Skeletal muscle cell (primary cell): ENCODE measurements around the gene ADAMTS3.
A peak's percentile ranks its signal among the peaks of the same experiment; 100 is the strongest.
"Not testable (repeated sequence)": the region's sequence is repeated elsewhere in the genome, so short reads cannot be mapped to it uniquely, and the experiment has no call there.

ENCODE experiments used
- DNase-seq: peaks from one replicate; pipeline ENCODE4 v3.0.0-alpha.2; 2010; ENCODE audit warnings: low read depth
- H3K4me3 ChIP-seq: 2 replicates; pipeline ENCODE4 v1.5.1; 2011; ENCODE audit warnings: low read depth, mild to moderate bottlenecking, control low read depth, low read length, moderate library complexity

Gene ADAMTS3

GRCh38 chr4:72429397-72429889 is 139.6 kb downstream of the ADAMTS3 start:
- DNase-seq, result no peak
- H3K4me3 ChIP-seq, result no peak overlapping the region

- DNase-seq, result no peak
- H3K4me3 ChIP-seq, result no peak overlapping the region
Observed at GRCh38 chr4:72427057-72427456, 142.0 kb downstream of the ADAMTS3 start.

GRCh38 chr4:72425908-72426307 is 143.1 kb downstream of the ADAMTS3 start:
- not testable (repeated sequence) for H3K4me3 ChIP-seq, DNase-seq

GRCh38 chr4:72424006-72424405 is 145.0 kb downstream of the ADAMTS3 start:
- no peak for DNase-seq
- H3K4me3 ChIP-seq, result no peak overlapping the region

GRCh38 chr4:72422416-72422815 is 146.6 kb downstream of the ADAMTS3 start:
- DNase-seq, result no peak
- no peak overlapping the region for H3K4me3 ChIP-seq

GRCh38 chr4:72418458-72418857 is 150.6 kb downstream of the ADAMTS3 start:
- no peak overlapping the region for H3K4me3 ChIP-seq
- DNase-seq, result peak; percentile 77

GRCh38 chr4:72410158-72410557 is 158.9 kb downstream of the ADAMTS3 start:
- no peak overlapping the region for H3K4me3 ChIP-seq
- no peak for DNase-seq

GRCh38 chr4:72408568-72408967 is 160.5 kb downstream of the ADAMTS3 start:
- DNase-seq, result no peak
- no peak overlapping the region for H3K4me3 ChIP-seq

GRCh38 chr4:72405417-72405816 is 163.6 kb downstream of the ADAMTS3 start:
- no peak for DNase-seq
- no peak overlapping the region for H3K4me3 ChIP-seq

GRCh38 chr4:72397314-72397713 is 171.7 kb downstream of the ADAMTS3 start:
- H3K4me3 ChIP-seq, result no peak overlapping the region
- peak; percentile 10 for DNase-seq

- no peak overlapping the region for H3K4me3 ChIP-seq
- DNase-seq, result no peak
Observed at GRCh38 chr4:72394012-72394663, 174.9 kb downstream of the ADAMTS3 start.

GRCh38 chr4:72391281-72391680 is 177.7 kb downstream of the ADAMTS3 start:
- H3K4me3 ChIP-seq, result no peak overlapping the region
- DNase-seq, result no peak

- no peak overlapping the region for H3K4me3 ChIP-seq
- no peak for DNase-seq
Observed at GRCh38 chr4:72390409-72390808, 178.6 kb downstream of the ADAMTS3 start.

- H3K4me3 ChIP-seq, result no peak overlapping the region
- no peak for DNase-seq
Observed at GRCh38 chr4:72388521-72388920, 180.5 kb downstream of the ADAMTS3 start.

- no peak for DNase-seq
- no peak overlapping the region for H3K4me3 ChIP-seq
Observed at GRCh38 chr4:72387959-72388358, 181.1 kb downstream of the ADAMTS3 start.

GRCh38 chr4:72383439-72383838 is 185.6 kb downstream of the ADAMTS3 start:
- H3K4me3 ChIP-seq, result no peak overlapping the region
- no peak for DNase-seq

- DNase-seq, result no peak
- no peak overlapping the region for H3K4me3 ChIP-seq
Observed at GRCh38 chr4:72378901-72379300, 190.1 kb downstream of the ADAMTS3 start.

- no peak overlapping the region for H3K4me3 ChIP-seq
- no peak for DNase-seq
Observed at GRCh38 chr4:72377491-72378194, 191.4 kb downstream of the ADAMTS3 start.

GRCh38 chr4:72376901-72377300 is 192.1 kb downstream of the ADAMTS3 start:
- DNase-seq, result no peak
- H3K4me3 ChIP-seq, result no peak overlapping the region

GRCh38 chr4:72375073-72375736 is 193.8 kb downstream of the ADAMTS3 start:
- peak; percentile 41 for DNase-seq
- no peak overlapping the region for H3K4me3 ChIP-seq
